OCI-LY1 (cell line): ENCODE results near the gene CERK.

Experiments
- H2AFZ ChIP-seq: fragments of 200-600 bp; sonication (generic), shearing (Covaris generic); 2 replicates; pipeline ENCODE4 v1.6.0; 2014; ENCODE audit warnings: antibody characterized with exemption, mild to moderate bottlenecking, low read length
- H3F3A ChIP-seq: fragments of 200-600 bp; sonication (generic), shearing (Covaris generic); 2 replicates; pipeline ENCODE4 v1.6.0; 2014; ENCODE audit warnings: mild to moderate bottlenecking, antibody characterized with exemption, low read length, moderate library complexity; ENCODE audit not compliant: insufficient read depth
- H3K27ac ChIP-seq: fragments of 200-600 bp; sonication (generic); 2 replicates; pipeline ENCODE4 v1.5.1; 2014; ENCODE audit warnings: low read length, mixed run types, mild to moderate bottlenecking, low read depth; ENCODE audit not compliant: poor library complexity, severe bottlenecking
- H3K27me3 ChIP-seq: fragments of 200-600 bp; sonication (generic); 2 replicates; pipeline ENCODE4 v1.6.0; 2014; ENCODE audit warnings: antibody characterized with exemption, mild to moderate bottlenecking, low read length, moderate library complexity; ENCODE audit not compliant: insufficient read depth
- H3K36me3 ChIP-seq: fragments of 200-600 bp; sonication (generic); 2 replicates; pipeline ENCODE4 v1.6.1; 2014; ENCODE audit warnings: mild to moderate bottlenecking, antibody characterized with exemption, low read length, moderate library complexity, mixed read lengths; ENCODE audit not compliant: insufficient read depth
- H3K4me1 ChIP-seq: fragments of 200-600 bp; sonication (generic); 2 replicates; pipeline ENCODE4 v1.5.1; 2014; ENCODE audit warnings: mild to moderate bottlenecking, low read length, moderate library complexity; ENCODE audit not compliant: insufficient read depth, severe bottlenecking
- H3K4me2 ChIP-seq: fragments of 200-600 bp; sonication (generic), shearing (Covaris generic); 2 replicates; pipeline ENCODE4 v1.6.1; 2014; ENCODE audit warnings: low read length
- H3K4me3 ChIP-seq: fragments of 200-600 bp; sonication (generic); 2 replicates; pipeline ENCODE4 v1.5.1; 2014; ENCODE audit warnings: low read length, low read depth, mild to moderate bottlenecking, mixed read lengths; ENCODE audit not compliant: poor library complexity, severe bottlenecking
- H3K79me2 ChIP-seq: fragments of 200-600 bp; shearing (Covaris generic); 2 replicates; pipeline ENCODE4 v1.6.1; 2016; ENCODE audit warnings: mixed run types, low read length, mixed read lengths; ENCODE audit not compliant: insufficient read depth
- H3K9ac ChIP-seq: fragments of 200-600 bp; sonication (generic), shearing (Covaris generic); 2 replicates; pipeline ENCODE4 v1.6.1; 2014; ENCODE audit warnings: mild to moderate bottlenecking, low read length, mixed read lengths
- H3K9me2 ChIP-seq: fragments of 200-600 bp; sonication (generic), shearing (Covaris generic); 2 replicates; pipeline ENCODE4 v1.6.1; 2014; ENCODE audit warnings: low read depth, mild to moderate bottlenecking, low read length, mixed read lengths
- H3K9me3 ChIP-seq: fragments of 200-600 bp; shearing (Covaris generic); 2 replicates; pipeline ENCODE4 v1.6.1; 2014; ENCODE audit warnings: low read length, mixed read lengths
- H4K20me1 ChIP-seq: fragments of 200-600 bp; sonication (generic), shearing (Covaris generic); 2 replicates; pipeline ENCODE4 v1.6.0; 2016; ENCODE audit warnings: mild to moderate bottlenecking, low read length; ENCODE audit not compliant: insufficient read depth
- EZH2 ChIP-seq: fragments of 200-600 bp; sonication (generic), shearing (Covaris generic); IDR thresholded peaks from 2 replicates; pipeline ENCODE4 v1.8.0; 2017; ENCODE audit warnings: borderline replicate concordance, mixed run types, mild to moderate bottlenecking, antibody characterized with exemption, low read length, moderate library complexity, mixed read lengths
- TF ChIP-seq, protein P1 (sequence below): fragments of 200-600 bp; sonication (generic), shearing (Covaris generic); IDR thresholded peaks from 2 replicates; pipeline ENCODE4 v1.5.1; 2017; ENCODE audit warnings: mild to moderate bottlenecking, antibody characterized with exemption, low read length, moderate library complexity, mixed read lengths

Gene CERK

DNA sequence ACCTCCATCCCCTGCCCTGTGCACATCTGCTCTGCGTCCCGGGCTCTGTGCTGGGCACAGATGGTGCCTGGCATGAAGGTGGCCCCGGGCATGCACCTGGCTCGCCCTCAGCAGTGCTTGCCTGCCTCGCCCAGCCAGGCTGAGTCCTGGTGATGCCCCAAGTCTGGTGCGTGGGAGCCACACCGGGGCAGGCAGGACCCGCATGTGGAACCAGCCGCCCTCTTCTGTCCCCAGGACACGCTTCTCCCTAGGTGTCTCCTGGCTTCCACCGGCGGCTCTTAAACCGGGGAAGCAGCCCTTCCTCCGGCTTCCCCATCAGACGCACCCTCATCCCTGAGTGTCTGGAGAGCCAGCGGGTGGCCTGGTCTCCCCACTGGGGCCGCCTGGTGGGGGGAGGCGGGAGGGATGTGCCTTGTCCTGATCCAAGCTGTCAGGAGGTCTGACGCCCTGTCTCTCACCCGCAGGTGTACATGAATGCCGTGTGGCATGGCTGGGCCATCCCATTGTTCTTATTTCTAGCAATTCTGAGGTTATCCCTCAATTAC, 72.8 kb downstream of the CERK start:
- TF ChIP-seq, protein P1, sequence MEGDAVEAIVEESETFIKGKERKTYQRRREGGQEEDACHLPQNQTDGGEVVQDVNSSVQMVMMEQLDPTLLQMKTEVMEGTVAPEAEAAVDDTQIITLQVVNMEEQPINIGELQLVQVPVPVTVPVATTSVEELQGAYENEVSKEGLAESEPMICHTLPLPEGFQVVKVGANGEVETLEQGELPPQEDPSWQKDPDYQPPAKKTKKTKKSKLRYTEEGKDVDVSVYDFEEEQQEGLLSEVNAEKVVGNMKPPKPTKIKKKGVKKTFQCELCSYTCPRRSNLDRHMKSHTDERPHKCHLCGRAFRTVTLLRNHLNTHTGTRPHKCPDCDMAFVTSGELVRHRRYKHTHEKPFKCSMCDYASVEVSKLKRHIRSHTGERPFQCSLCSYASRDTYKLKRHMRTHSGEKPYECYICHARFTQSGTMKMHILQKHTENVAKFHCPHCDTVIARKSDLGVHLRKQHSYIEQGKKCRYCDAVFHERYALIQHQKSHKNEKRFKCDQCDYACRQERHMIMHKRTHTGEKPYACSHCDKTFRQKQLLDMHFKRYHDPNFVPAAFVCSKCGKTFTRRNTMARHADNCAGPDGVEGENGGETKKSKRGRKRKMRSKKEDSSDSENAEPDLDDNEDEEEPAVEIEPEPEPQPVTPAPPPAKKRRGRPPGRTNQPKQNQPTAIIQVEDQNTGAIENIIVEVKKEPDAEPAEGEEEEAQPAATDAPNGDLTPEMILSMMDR = no peak
- no peak for TF ChIP-seq EZH2
- Histone ChIP-seq H3K27ac (no peak overlapping the region), H3K9me3 (no peaks in the 10 kb centered on the region), H3K4me3 (no peak overlapping the region), H3F3A (no peaks in the 10 kb centered on the region), H3K9ac (no peak overlapping the region), H2AFZ (no peak overlapping the region), H3K36me3 (no peaks in the 10 kb centered on the region), H4K20me1 (no peaks in the 10 kb centered on the region), H3K4me1 (no peaks in the 10 kb centered on the region), H3K79me2 (no peaks in the 10 kb centered on the region), H3K27me3 (no peaks in the 10 kb centered on the region), H3K4me2 (no peak overlapping the region), H3K9me2 (no peaks in the 10 kb centered on the region)

DNA sequence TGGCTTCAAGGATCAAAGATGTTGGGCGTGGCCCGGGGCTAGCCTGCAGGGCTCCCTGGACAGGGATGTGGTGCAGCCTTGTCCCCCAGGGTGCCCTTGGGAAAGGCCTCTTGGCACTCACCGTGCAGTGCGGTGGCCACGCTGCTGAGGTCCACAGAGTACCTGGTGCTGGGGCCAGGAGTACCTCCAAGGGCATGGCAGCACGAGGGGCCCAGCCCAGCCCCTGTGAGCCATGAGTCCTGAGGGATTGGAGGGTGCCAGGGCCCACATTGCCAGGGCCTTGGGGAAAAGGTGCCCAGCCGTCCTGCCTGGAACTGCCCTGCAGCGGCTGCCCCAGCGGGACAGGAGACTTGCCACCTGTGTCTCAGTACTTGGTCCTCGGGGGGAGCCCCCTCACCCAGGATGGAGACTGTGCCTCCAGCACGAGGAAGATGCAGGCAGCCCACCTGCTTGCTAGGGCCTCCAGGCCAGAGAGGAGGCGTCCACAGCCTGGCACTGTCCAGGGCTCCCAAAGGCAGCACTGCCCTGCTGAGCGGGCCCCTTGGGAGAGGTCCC, 73.7 kb downstream of the CERK start:
- H3K27me3 ChIP-seq = no peaks in the 10 kb centered on the region
- no peaks in the 10 kb centered on the region for H3K4me1 ChIP-seq
- H3F3A ChIP-seq = no peaks in the 10 kb centered on the region
- no peak overlapping the region for H3K27ac ChIP-seq
- no peaks in the 10 kb centered on the region for H4K20me1 ChIP-seq
- no peak overlapping the region for H3K4me3 ChIP-seq
- H3K4me2 ChIP-seq = no peak overlapping the region
- H3K79me2 ChIP-seq = no peaks in the 10 kb centered on the region
- H3K9ac ChIP-seq = no peak overlapping the region
- H3K36me3 ChIP-seq = no peaks in the 10 kb centered on the region
- no peaks in the 10 kb centered on the region for H3K9me2 ChIP-seq
- TF ChIP-seq, protein P1 = no peak
- no peak for TF ChIP-seq EZH2
- no peaks in the 10 kb centered on the region for H3K9me3 ChIP-seq
- no peak overlapping the region for H2AFZ ChIP-seq

DNA sequence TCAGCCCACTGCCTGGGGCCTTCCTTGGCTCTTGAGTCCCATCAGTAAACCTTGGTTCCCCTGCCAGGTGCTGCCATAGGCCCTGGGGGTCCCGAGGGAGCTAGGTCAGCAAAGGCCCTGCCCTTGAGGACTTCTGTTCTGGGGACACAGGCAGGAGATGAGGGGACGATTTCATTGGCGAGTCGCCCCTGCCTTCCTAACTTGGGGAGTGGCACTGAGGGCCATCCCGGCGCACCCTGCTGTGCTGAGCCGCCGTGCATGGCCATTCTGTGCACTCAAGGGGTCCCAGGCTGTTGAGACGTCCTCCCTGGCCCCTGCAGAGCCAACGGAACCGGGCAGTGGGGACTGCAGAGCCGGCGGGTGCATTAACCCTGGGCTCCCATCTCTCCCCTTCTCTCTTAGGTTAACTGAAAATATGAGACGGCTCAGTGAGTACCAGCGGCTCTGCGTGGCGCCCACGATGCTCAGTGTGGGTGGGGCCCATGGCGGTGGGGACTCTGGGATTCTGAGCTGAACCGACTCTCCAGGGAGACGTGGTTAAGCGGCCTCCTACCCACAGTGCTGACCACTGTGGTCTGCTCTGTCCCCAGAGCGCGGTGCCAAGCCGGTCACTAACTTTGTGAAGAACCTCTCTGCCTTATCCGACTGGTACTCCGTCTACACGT, 74.5 kb downstream of the CERK start:
- Histone ChIP-seq H3K27ac (no peak overlapping the region), H3F3A (no peaks in the 10 kb centered on the region), H3K9ac (no peak overlapping the region), H4K20me1 (no peaks in the 10 kb centered on the region), H3K4me2 (no peak overlapping the region), H3K9me3 (no peaks in the 10 kb centered on the region), H2AFZ (no peak overlapping the region), H3K4me1 (no peaks in the 10 kb centered on the region), H3K36me3 (no peaks in the 10 kb centered on the region), H3K79me2 (no peaks in the 10 kb centered on the region), H3K4me3 (no peak overlapping the region), H3K27me3 (no peaks in the 10 kb centered on the region), H3K9me2 (no peaks in the 10 kb centered on the region)
- no peak for TF ChIP-seq EZH2
- TF ChIP-seq, protein P1 = no peak
